Suprapubic skin (tissue), 4 donors: ENCODE measurements around the gene GINM1. TPM values are rescaled to one million over a fixed set of nuclear protein-coding genes. Genes with fewer than 3 reads are reported as not detected.

Experiments used
- DNase-seq, 2 donors: peaks; one replicate each; pipeline ENCODE4 v3.0.0-alpha.2; 2019; ENCODE audit warnings: low spot score in 2 of 2
- H3K27ac ChIP-seq: fragments of 200-600 bp; sonication (generic); one replicate; pipeline ENCODE4 v1.5.1; 2019
- H3K27me3 ChIP-seq: fragments of 200-600 bp; sonication (generic); one replicate; pipeline ENCODE4 v1.5.1; 2019
- H3K36me3 ChIP-seq: fragments of 200-600 bp; sonication (generic); one replicate; pipeline ENCODE4 v1.5.1; 2019
- H3K4me1 ChIP-seq: fragments of 200-600 bp; sonication (generic); one replicate; pipeline ENCODE4 v1.5.1; 2019
- H3K4me3 ChIP-seq: fragments of 200-600 bp; sonication (generic); one replicate; pipeline ENCODE4 v1.5.1; 2019; ENCODE audit warnings: mild to moderate bottlenecking
- H3K9me3 ChIP-seq: fragments of 200-600 bp; sonication (generic); one replicate; pipeline ENCODE4 v1.5.1; 2019
- EP300 ChIP-seq: sonication (generic); formaldehyde crosslinking; IDR thresholded peaks from one replicate; pipeline ENCODE4 v1.6.1; 2017; ENCODE audit warnings: antibody characterized with exemption
- POLR2A ChIP-seq, 2 donors: fragments of 450-650 bp; IDR thresholded peaks; one replicate each; pipeline ENCODE4 v1.6.1; 2017; ENCODE audit warnings: antibody characterized with exemption in 2 of 2, mild to moderate bottlenecking in 2 of 2, moderate library complexity in 2 of 2
- POLR2AphosphoS5 ChIP-seq, 3 donors: sonication (generic); formaldehyde crosslinking; IDR thresholded peaks; one replicate each; pipeline ENCODE4 v1.6.1; 2017; ENCODE audit warnings: antibody characterized with exemption in 3 of 3
- WGBS: methylation state at CpG from one replicate; pipeline ENCODE4 v1.1.5; 2018; 5-methylcytosine and 5-hydroxymethylcytosine counted together
- total RNA-seq, 4 donors: library from RNA; depleted of rRNA; stranded (reverse); fragments of >200 nt; gene quantifications; one replicate each; pipeline ENCODE4 v1.1.0, GENCODE V29; 2016
- TF ChIP-seq, protein P1 (sequence below), 2 donors: fragments of 200-600 bp in 1 of 2; fragments of 450-650 bp in 1 of 2; sonication (generic) in 1 of 2; IDR thresholded peaks; one replicate each; pipeline ENCODE4 v1.5.1; 2016 to 2019; ENCODE audit warnings: antibody characterized with exemption in 2 of 2, mild to moderate bottlenecking in 1 of 2, moderate library complexity in 1 of 2

The GINM1 gene
- total RNA-seq, 4 donors from 2014 or later: 24.9 to 43.8 (median 34.4) TPM

DNA sequence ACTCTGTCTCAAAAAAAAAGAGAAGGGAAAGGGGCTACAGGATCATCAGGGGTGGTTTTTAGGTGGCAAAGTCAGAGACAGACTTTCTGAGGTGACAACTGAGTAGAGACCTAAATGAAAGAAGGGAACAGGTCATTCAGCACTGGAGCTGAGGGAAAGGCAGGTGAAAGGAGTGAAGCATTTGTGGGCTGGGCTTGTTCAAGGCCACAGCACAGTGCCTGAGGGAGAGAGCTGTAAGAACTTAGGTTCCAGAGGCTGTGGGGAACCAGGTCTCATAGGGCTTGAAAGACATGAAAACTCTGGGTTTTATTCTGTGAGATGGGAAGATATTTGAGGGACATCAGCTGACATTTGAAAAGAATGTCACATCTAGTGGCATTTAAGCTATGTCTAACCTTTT, 61.5 kb downstream of the GINM1 start:
- no peak overlapping the region for H3K27ac ChIP-seq
- no peaks in the 10 kb centered on the region for H3K27me3 ChIP-seq
- DNase-seq: no peak
- H3K4me1 ChIP-seq: no peaks in the 10 kb centered on the region
- H3K36me3 ChIP-seq: peaks cover 34% of the 10 kb centered on the region
- TF ChIP-seq EP300 (no peak), POLR2AphosphoS5 (IDR thresholded peaks at IDR 0.05) (no peak), POLR2A (IDR thresholded peaks at IDR 0.05) (no peak)
- TF ChIP-seq, protein P1, sequence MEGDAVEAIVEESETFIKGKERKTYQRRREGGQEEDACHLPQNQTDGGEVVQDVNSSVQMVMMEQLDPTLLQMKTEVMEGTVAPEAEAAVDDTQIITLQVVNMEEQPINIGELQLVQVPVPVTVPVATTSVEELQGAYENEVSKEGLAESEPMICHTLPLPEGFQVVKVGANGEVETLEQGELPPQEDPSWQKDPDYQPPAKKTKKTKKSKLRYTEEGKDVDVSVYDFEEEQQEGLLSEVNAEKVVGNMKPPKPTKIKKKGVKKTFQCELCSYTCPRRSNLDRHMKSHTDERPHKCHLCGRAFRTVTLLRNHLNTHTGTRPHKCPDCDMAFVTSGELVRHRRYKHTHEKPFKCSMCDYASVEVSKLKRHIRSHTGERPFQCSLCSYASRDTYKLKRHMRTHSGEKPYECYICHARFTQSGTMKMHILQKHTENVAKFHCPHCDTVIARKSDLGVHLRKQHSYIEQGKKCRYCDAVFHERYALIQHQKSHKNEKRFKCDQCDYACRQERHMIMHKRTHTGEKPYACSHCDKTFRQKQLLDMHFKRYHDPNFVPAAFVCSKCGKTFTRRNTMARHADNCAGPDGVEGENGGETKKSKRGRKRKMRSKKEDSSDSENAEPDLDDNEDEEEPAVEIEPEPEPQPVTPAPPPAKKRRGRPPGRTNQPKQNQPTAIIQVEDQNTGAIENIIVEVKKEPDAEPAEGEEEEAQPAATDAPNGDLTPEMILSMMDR (IDR thresholded peaks at IDR 0.05): no peak
- no peaks in the 10 kb centered on the region for H3K9me3 ChIP-seq
- H3K4me3 ChIP-seq: no peak overlapping the region

DNA sequence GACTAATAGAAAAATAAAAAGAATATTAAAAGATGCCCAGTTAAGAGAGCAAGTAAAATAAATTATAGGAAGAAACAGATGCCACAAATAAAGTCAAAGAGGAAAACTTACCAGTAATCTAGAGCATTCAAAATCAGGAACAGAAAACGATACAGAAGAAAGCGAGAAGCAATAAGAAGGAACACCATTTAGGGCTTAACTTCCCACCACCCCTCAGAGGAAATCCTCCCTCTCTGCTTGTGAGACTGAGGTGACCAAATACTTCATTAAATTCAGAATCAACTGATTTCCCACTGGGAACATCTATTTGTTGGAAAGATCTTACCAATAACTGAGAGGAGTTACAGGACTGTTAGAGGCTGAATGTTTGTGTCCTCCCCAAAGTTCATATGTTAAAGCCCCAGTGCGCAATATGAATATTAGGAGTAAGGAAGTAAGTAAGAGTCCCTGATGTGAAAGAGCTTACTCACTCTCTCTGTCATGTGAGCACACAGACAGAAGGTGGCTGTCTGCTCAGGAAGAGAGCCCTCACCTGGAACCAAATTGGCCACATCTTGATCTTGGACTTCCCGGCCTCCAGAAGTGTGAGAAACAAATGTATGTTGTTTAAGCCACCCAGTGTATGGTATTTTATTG, 62.8 kb downstream of the GINM1 start:
- H3K9me3 ChIP-seq: no peaks in the 10 kb centered on the region
- H3K27me3 ChIP-seq: no peaks in the 10 kb centered on the region
- peaks cover 31% of the 10 kb centered on the region for H3K36me3 ChIP-seq
- no peak overlapping the region for H3K27ac ChIP-seq
- H3K4me1 ChIP-seq: no peaks in the 10 kb centered on the region
- TF ChIP-seq POLR2AphosphoS5 (IDR thresholded peaks at IDR 0.05): no peak
- no peak for TF ChIP-seq EP300
- TF ChIP-seq POLR2A (IDR thresholded peaks at IDR 0.05): no peak
- TF ChIP-seq, protein P1 (IDR thresholded peaks at IDR 0.05): no peak
- DNase-seq: no peak
- WGBS: 91% methylated on average over 4 of the region's 4 CpGs
- H3K4me3 ChIP-seq: no peak overlapping the region

DNA sequence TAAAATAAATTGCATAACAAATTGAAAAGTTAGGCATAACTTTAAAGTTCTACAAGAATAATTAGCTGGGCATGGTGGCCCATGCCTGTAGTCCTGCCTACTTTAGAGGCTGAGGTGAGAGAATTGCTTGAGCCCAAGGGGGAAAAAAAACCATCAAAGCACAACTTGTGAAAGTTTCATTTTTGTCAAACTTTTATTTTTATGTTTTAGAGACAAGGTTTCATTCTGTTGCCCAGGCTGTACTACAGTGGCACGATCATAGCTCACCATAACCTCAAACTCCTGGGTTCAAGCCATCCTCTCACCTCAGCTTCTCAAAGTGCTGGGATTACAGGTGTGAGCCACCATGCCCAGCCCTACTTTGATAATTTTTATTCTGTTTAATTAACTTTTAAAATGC, 68.1 kb downstream of the GINM1 start:
- no peaks in the 10 kb centered on the region for H3K27me3 ChIP-seq
- TF ChIP-seq EP300: no peak
- no peak for TF ChIP-seq POLR2A (IDR thresholded peaks at IDR 0.05)
- TF ChIP-seq, protein P1 (IDR thresholded peaks at IDR 0.05): no peak
- no peak for TF ChIP-seq POLR2AphosphoS5 (IDR thresholded peaks at IDR 0.05)
- H3K4me3 ChIP-seq: no peak overlapping the region
- DNase-seq: no peak
- H3K9me3 ChIP-seq: no peaks in the 10 kb centered on the region
- peaks cover 31% of the 10 kb centered on the region for H3K36me3 ChIP-seq
- 92% methylated on average over 1 of the region's 1 CpG for WGBS
- no peak overlapping the region for H3K27ac ChIP-seq
- H3K4me1 ChIP-seq: no peaks in the 10 kb centered on the region

DNA sequence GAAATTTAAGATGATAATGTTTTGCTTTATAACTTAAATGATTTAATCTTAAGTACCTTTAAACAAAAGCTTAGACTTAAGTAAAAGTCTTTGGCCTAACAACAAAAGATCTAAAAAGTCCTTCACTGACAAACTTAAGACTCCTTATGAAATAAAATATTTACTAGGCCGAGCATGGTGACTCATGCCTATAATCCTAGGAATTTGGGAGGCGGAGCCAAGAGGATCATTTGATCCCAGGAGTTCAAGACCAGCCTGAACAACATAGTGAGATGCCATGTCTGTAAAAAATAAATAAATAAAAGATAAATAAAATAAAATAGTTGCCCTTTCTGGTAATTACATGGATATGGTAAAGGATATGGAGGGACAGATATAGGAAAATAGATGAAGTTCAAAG, 69.9 kb downstream of the GINM1 start:
- Histone ChIP-seq H3K27me3 (no peaks in the 10 kb centered on the region), H3K9me3 (no peaks in the 10 kb centered on the region), H3K36me3 (peaks cover 18% of the 10 kb centered on the region), H3K27ac (no peak overlapping the region), H3K4me1 (no peaks in the 10 kb centered on the region), H3K4me3 (no peak overlapping the region)
- no peak for DNase-seq
- WGBS: 66% methylated on average over 2 of the region's 2 CpGs
- TF ChIP-seq, protein P1 (IDR thresholded peaks at IDR 0.05): no peak
- TF ChIP-seq POLR2AphosphoS5 (IDR thresholded peaks at IDR 0.05) (no peak), EP300 (no peak), POLR2A (IDR thresholded peaks at IDR 0.05) (no peak)

Other genes with a start within 250 kb of the GINM1 start
- gene TAB2, start 248.7 kb upstream of the GINM1 start, total RNA-seq: 10 to 100 TPM; 49.8 to 81.8 (median 74.1) TPM
- 1 to 10 TPM; 1.0 to 6.0 (median 3.4) TPM for gene SUMO4, start 166.1 kb upstream of the GINM1 start, total RNA-seq
- 1 to 10 TPM in 1 of 4 donors, under 1 TPM in 3; 0.23 to 4.7 (median 0.46) TPM for gene ZC3H12D, start 81.4 kb upstream of the GINM1 start, total RNA-seq
- 10 to 100 TPM; 15.6 to 39.9 (median 19.0) TPM for gene PPIL4, start 20.3 kb upstream of the GINM1 start, total RNA-seq
- 10 to 100 TPM; 11.7 to 34.4 (median 16.7) TPM for gene KATNA1, start 82.3 kb downstream of the GINM1 start, total RNA-seq
- 10 to 100 TPM; 31.2 to 55.0 (median 44.4) TPM for gene LATS1, start 151.7 kb downstream of the GINM1 start, total RNA-seq
- 10 to 100 TPM; 21.0 to 31.3 (median 22.3) TPM for gene NUP43, start 180.2 kb downstream of the GINM1 start, total RNA-seq
- 10 to 100 TPM; 57.4 to 67.6 (median 66.6) TPM for gene PCMT1, start 183.4 kb downstream of the GINM1 start, total RNA-seq